Neural progenitor cell (in vitro differentiated cells): ENCODE measurements around the gene ESR2. TPM values are rescaled to one million over a fixed set of nuclear protein-coding genes. Genes with fewer than 3 reads are reported as not detected.
A peak's percentile ranks its signal among the peaks of the same experiment; 100 is the strongest.

Source experiments
- DNase-seq: peaks from one replicate; pipeline ENCODE4 v3.0.0-alpha.2; 2016; ENCODE audit warnings: low spot score
- H2AFZ ChIP-seq: fragments of 200-600 bp; sonication (generic); replicated peaks from 2 replicates; pipeline ENCODE4 v1.6.1; 2016; ENCODE audit warnings: antibody characterized with exemption
- H3F3A ChIP-seq: fragments of 200-600 bp; sonication (generic); 2 replicates; pipeline ENCODE4 v1.6.1; 2016; ENCODE audit warnings: antibody characterized with exemption, low read depth
- H3K27ac ChIP-seq: fragments of 200-600 bp; sonication (generic); 2 replicates; pipeline ENCODE4 v1.5.1; 2016; ENCODE audit warnings: mild to moderate bottlenecking
- H3K27me3 ChIP-seq: fragments of 200-600 bp; sonication (generic); 2 replicates; pipeline ENCODE4 v1.6.1; 2016; ENCODE audit warnings: mild to moderate bottlenecking, moderate library complexity
- H3K36me3 ChIP-seq: fragments of 200-600 bp; sonication (generic); 2 replicates; pipeline ENCODE4 v1.5.1; 2016
- H3K4me1 ChIP-seq: fragments of 200-600 bp; sonication (generic); 2 replicates; pipeline ENCODE4 v1.6.1; 2016; ENCODE audit warnings: mixed run types
- H3K4me2 ChIP-seq: fragments of 200-600 bp; sonication (generic); 2 replicates; pipeline ENCODE4 v1.6.1; 2016
- H3K4me3 ChIP-seq: fragments of 200-600 bp; sonication (generic); 2 replicates; pipeline ENCODE4 v1.5.1; 2016
- H3K79me2 ChIP-seq: fragments of 200-600 bp; sonication (generic); 2 replicates; pipeline ENCODE4 v1.6.1; 2016; ENCODE audit warnings: low read depth
- H3K9ac ChIP-seq: fragments of 200-600 bp; sonication (generic); 2 replicates; pipeline ENCODE4 v1.6.1; 2016
- H3K9me3 ChIP-seq: fragments of 200-600 bp; sonication (generic); 2 replicates; pipeline ENCODE4 v1.5.1; 2016; ENCODE audit warnings: low read depth
- H4K20me1 ChIP-seq: fragments of 200-600 bp; sonication (generic); 2 replicates; pipeline ENCODE4 v1.6.1; 2016; ENCODE audit warnings: low read depth
- H3K27ac Mint-ChIP-seq: 3 replicates; pipeline ENCODE4 v1.8.0; 2021; ENCODE audit warnings: mixed read lengths
- H3K27me3 Mint-ChIP-seq: 2 replicates; pipeline ENCODE4 v1.8.0; 2022; ENCODE audit warnings: low read depth, mild to moderate bottlenecking, inconsistent platforms, moderate library complexity, mixed read lengths; ENCODE audit not compliant: insufficient read depth
- H3K36me3 Mint-ChIP-seq: 3 replicates; pipeline ENCODE4 v1.8.0; 2021; ENCODE audit warnings: mixed read lengths
- H3K4me1 Mint-ChIP-seq: 3 replicates; pipeline ENCODE4 v1.8.0; 2021; ENCODE audit warnings: mixed read lengths
- H3K4me3 Mint-ChIP-seq: 3 replicates; pipeline ENCODE4 v1.8.0; 2021; ENCODE audit warnings: mild to moderate bottlenecking, moderate library complexity, mixed read lengths
- H3K9me3 Mint-ChIP-seq: 3 replicates; pipeline ENCODE4 v1.8.0; 2020; ENCODE audit warnings: mixed read lengths
- EZH2 ChIP-seq: fragments of 200-600 bp; sonication (generic); IDR thresholded peaks from 2 replicates; pipeline ENCODE4 v1.6.1; 2017; ENCODE audit warnings: antibody characterized with exemption, mild to moderate bottlenecking, moderate library complexity
- EZH2phosphoT487 ChIP-seq: fragments of 200-600 bp; sonication (generic); IDR thresholded peaks from 2 replicates; pipeline ENCODE4 v1.6.1; 2017; ENCODE audit warnings: antibody characterized with exemption
- total RNA-seq: library from RNA; depleted of rRNA; stranded (reverse); fragments of >200 nt; gene quantifications from 2 replicates; pipeline ENCODE4 v1.2.3, GENCODE V29; 2015; ENCODE audit warnings: low replicate concordance
- TF ChIP-seq, protein P1 (sequence below): fragments of 200-600 bp; sonication (generic); IDR thresholded peaks from 2 replicates; pipeline ENCODE4 v1.5.1; 2017; ENCODE audit warnings: antibody characterized with exemption, mild to moderate bottlenecking

The ESR2 gene
- total RNA-seq, 1 donor from 2014 or later: 0.21 TPM

DNA sequence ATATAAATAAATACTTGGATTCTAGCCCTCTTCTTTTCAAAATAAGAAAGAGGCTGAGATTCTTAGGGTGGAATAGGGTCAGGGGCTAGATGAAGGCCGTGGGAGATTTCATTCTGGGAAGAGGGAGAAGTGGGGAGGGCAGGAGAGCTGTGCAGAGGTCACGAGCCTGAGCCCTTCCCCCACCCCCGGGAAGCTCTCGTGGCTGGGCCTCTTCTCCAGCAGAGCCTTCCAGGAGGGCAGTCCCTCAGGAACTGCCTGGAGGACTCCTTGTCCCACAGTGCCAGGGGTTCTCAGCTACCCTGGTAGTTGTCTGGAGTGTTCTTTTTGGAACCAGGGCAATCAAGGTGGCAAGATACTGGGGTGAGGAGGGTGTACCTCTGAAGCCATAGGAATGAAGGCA, 94.0 kb downstream of the ESR2 start:
- TF ChIP-seq EZH2phosphoT487: no peak
- TF ChIP-seq EZH2: no peak
- TF ChIP-seq, protein P1, sequence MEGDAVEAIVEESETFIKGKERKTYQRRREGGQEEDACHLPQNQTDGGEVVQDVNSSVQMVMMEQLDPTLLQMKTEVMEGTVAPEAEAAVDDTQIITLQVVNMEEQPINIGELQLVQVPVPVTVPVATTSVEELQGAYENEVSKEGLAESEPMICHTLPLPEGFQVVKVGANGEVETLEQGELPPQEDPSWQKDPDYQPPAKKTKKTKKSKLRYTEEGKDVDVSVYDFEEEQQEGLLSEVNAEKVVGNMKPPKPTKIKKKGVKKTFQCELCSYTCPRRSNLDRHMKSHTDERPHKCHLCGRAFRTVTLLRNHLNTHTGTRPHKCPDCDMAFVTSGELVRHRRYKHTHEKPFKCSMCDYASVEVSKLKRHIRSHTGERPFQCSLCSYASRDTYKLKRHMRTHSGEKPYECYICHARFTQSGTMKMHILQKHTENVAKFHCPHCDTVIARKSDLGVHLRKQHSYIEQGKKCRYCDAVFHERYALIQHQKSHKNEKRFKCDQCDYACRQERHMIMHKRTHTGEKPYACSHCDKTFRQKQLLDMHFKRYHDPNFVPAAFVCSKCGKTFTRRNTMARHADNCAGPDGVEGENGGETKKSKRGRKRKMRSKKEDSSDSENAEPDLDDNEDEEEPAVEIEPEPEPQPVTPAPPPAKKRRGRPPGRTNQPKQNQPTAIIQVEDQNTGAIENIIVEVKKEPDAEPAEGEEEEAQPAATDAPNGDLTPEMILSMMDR: no peak
- H3K27me3 Mint-ChIP-seq: peaks cover 8% of the 10 kb centered on the region
- peak overlapping the region; percentile 52 for H3K27ac Mint-ChIP-seq
- H3K4me3 ChIP-seq: no peak overlapping the region
- H2AFZ ChIP-seq: no peak overlapping the region
- no peak overlapping the region for H3K4me2 ChIP-seq
- peaks cover 50% of the 10 kb centered on the region for H3K4me1 Mint-ChIP-seq
- H3K79me2 ChIP-seq: no peaks in the 10 kb centered on the region
- H4K20me1 ChIP-seq: peaks cover 54% of the 10 kb centered on the region
- H3K36me3 Mint-ChIP-seq: peaks cover 3% of the 10 kb centered on the region
- no peak overlapping the region for H3K27ac ChIP-seq
- H3K9me3 Mint-ChIP-seq: no peaks in the 10 kb centered on the region
- no peak for DNase-seq
- no peaks in the 10 kb centered on the region for H3K9me3 ChIP-seq
- no peak overlapping the region for H3K4me3 Mint-ChIP-seq
- peaks cover 8% of the 10 kb centered on the region for H3F3A ChIP-seq
- H3K27me3 ChIP-seq: no peaks in the 10 kb centered on the region
- H3K9ac ChIP-seq: no peak overlapping the region
- H3K4me1 ChIP-seq: peaks cover 30% of the 10 kb centered on the region
- no peaks in the 10 kb centered on the region for H3K36me3 ChIP-seq

DNA sequence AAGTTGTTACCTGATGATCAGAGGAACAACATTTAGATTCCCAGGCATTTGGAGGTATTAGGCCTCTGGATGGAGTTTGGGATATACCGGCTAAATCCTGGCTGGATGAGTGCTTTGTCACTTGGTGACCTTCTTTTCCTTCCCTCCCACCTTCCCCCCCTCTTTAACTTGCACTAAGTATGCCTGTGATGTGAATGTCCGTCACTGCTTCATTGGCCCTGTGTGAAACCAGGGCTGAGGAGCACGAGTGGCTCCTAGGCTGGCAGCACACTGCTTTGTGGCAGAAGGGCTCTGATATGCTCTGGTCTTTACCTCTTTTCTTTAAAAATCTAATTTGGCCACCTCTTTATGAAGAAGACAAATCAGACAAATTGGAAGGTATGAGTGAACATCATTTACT, 95.7 kb downstream of the ESR2 start:
- no peaks in the 10 kb centered on the region for H3K36me3 ChIP-seq
- no peak overlapping the region for H2AFZ ChIP-seq
- H3K27ac ChIP-seq: no peak overlapping the region
- H3K4me2 ChIP-seq: no peak overlapping the region
- peaks cover 58% of the 10 kb centered on the region for H4K20me1 ChIP-seq
- H3K9me3 ChIP-seq: no peaks in the 10 kb centered on the region
- H3K4me1 Mint-ChIP-seq: peaks cover 56% of the 10 kb centered on the region
- H3F3A ChIP-seq: peaks cover 8% of the 10 kb centered on the region
- peaks cover 8% of the 10 kb centered on the region for H3K36me3 Mint-ChIP-seq
- peak overlapping the region; percentile 88 for H3K27ac Mint-ChIP-seq
- H3K4me3 Mint-ChIP-seq: no peak overlapping the region
- no peak for TF ChIP-seq EZH2phosphoT487
- TF ChIP-seq EZH2: no peak
- TF ChIP-seq, protein P1: no peak
- no peak for DNase-seq
- H3K9me3 Mint-ChIP-seq: no peaks in the 10 kb centered on the region
- H3K4me1 ChIP-seq: peaks cover 30% of the 10 kb centered on the region
- H3K27me3 ChIP-seq: no peaks in the 10 kb centered on the region
- H3K4me3 ChIP-seq: no peak overlapping the region
- no peak overlapping the region for H3K9ac ChIP-seq
- H3K79me2 ChIP-seq: no peaks in the 10 kb centered on the region
- peaks cover 8% of the 10 kb centered on the region for H3K27me3 Mint-ChIP-seq

DNA sequence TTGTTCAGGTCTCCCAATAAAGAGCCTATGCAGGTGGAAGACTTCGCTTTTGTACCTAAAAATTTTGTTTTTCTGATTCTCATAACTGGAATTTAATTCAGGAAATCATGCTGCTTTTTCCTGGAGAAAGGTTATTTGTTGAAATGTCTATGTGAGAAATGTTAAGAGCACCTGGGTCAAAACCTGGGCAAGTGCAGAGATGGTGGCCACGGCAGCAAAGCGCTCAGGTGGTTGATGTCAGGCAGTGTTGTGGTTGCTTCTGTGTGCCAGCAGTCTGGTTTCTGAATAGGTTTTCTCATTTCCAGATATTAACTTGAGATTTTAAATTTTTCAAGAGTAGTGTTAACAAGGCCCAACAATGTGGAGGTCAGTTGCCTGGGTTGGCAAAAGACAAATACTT, 96.2 kb downstream of the ESR2 start:
- Histone ChIP-seq H2AFZ (no peak overlapping the region), H3K9me3 (no peaks in the 10 kb centered on the region), H3K9ac (no peak overlapping the region), H3K4me3 (no peak overlapping the region), H4K20me1 (peaks cover 63% of the 10 kb centered on the region), H3K36me3 (no peaks in the 10 kb centered on the region), H3K4me1 (peaks cover 30% of the 10 kb centered on the region), H3K4me2 (no peak overlapping the region), H3K27me3 (no peaks in the 10 kb centered on the region), H3K79me2 (no peaks in the 10 kb centered on the region), H3F3A (peaks cover 10% of the 10 kb centered on the region), H3K27ac (no peak overlapping the region)
- peaks cover 57% of the 10 kb centered on the region for H3K4me1 Mint-ChIP-seq
- TF ChIP-seq, protein P1: no peak
- no peak for TF ChIP-seq EZH2
- no peak for TF ChIP-seq EZH2phosphoT487
- no peak for DNase-seq
- peaks cover 8% of the 10 kb centered on the region for H3K36me3 Mint-ChIP-seq
- H3K27me3 Mint-ChIP-seq: peaks cover 10% of the 10 kb centered on the region
- no peak overlapping the region for H3K4me3 Mint-ChIP-seq
- no peaks in the 10 kb centered on the region for H3K9me3 Mint-ChIP-seq
- no peak overlapping the region for H3K27ac Mint-ChIP-seq
